NCI-H2196 (cell line): ENCODE measurements around the gene SNX5.

Experiments used
- DNase-seq: peaks from one replicate; lab custom pipeline; 2025; ENCODE audit not compliant: unreplicated experiment; lab: John Stamatoyannopoulos, UW

SNX5 gene

DNA sequence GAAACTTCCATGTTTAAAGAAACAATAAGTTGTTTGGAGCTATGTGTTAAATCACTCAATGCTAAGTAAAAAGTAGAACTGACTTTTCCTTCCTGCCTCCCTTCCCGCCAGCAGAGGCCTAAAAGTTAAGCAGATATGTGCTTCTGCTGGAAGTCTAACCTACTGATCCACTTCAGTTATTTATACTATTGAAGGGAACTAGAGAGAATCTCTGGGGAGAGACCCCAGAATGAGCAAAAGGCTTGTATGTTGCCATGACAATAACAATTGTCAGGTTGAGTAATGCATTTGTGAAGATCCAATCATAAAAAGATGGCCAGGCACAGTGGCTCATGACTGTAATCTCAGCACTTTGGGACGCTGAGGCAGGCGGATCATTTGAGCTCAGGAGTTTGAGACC is 25.0 kb upstream of the SNX5 start:
- DNase-seq, result no peak

DNA sequence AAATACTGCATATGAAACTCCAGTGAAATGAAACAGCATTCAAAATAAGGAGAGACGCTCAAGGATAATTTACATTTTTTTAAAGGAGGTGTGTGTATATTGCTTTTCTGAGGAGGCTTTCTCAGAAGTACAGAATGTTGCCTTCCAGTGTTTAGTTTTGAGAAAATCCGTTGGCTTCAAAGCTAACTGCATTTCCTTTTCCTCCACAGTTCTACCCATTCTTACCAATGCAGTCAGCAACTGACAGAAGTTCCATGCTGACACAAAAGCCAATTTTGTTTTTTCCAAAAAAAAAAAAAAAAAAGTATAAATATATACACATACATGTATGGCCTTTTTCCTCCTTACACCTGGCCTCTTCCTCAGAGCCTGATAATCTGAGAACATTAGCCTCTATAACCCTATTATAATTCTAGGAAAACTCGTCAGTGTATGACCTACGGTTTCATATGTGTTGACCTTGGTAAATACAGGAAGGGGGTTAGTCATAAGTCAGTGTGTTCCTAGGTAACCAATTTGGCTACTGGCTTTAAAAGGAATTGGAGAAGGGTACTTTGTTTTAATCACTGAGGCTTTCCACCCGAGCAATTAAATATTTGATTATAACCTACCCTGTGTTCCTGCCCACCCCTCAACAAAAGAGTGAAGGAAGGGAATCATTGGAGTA is 24.4 kb upstream of the SNX5 start:
- DNase-seq, result peak; percentile 50

DNA sequence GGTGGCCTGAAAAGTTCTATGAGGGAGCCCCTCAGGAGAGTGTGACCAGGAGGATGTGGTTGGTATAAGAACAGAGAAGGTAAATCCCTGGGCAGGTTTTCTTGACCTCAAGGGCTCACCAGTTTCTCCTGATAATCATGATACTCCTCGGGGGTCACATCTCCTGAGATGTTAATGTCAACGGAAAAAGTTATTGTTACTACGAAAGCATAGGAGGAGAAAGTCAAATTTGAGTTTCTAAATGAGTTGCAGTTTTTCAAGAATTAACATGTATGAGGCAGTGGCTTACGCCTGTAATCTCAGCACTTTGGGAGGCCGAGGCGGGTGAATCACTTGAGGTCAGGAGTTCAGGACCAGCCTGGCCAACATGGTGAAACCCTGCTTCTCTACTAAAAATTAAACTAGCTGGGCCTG is 23.6 kb upstream of the SNX5 start:
- DNase-seq, result no peak

DNA sequence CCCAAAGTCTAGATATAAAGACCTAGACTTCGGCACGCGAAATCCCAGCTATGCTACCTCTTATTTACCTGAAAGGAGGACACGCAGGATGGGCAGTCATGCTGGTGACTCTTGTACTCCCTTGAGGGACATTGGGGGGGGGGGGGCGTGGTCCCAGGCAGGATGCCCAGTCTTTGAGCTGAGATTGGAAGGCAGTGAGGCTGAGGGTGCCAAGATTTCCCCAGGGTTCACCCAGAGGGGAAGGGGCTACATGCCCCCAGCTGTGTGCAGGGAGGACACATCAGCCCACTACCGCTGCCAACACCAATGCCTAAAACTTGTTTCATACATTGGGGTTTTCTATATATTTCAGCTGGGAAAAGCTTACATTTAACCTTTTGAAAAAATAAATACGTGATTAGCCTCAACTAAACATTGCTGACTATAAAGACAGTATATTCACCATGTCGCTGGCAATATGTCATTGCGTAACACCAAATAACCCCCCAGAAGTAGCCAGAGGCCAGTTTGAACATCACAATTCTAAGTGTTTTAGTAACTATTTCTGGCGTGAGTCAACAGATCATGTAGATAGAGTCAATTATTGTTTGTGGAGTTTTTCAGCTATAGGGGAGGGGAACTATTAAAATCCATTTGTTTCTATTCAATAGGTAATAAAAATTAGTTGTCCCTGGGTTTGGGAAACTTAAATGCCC is 21.8 kb upstream of the SNX5 start:
- no peak for DNase-seq

DNA sequence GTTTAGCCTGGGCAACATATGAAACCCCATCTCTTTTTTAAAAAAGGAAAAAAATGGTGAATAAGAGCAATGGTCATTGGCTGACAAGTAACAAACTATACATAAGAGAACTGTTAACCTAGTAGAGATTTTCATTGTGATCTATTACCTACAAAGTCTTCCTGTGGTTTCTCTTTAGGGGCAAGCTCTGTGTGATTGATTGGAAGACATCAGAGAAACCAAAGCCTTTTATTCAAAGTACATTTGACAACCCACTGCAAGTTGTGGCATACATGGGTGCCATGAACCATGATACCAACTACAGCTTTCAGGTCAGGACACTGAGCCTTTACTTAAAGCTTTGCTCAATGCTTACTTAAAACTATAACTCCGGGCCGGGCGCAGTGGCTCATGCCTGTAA is 19.4 kb upstream of the SNX5 start:
- DNase-seq, result no peak

DNA sequence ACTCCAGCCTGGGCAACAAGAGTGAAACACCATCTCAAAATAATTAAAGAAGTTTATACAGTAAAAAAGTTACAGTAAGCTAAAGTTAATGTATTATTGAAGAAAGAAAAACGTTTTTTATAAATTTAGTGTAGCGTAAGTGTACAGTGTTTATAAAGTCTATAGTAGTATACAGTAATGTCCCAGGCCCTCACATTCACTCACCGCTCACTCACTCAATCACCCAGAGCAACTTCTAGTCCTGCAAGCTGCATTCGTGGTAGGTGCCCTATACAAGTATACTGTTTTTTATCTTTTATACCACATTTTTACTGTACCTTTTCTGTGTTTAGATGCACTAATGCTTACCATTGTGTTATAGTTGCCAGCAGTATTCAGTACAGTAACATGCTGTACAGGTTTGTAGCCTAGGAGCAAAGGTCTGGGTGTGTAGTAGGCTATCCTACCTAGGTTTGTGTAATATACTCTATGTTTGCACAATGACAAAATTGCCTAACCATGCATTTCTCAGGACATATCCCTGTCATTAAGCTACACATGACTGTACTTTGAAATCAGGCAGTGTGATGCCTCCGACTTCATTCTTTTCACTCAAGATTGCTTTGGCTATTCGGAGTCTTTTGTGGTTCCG is 16.9 kb upstream of the SNX5 start:
- DNase-seq, result no peak

DNA sequence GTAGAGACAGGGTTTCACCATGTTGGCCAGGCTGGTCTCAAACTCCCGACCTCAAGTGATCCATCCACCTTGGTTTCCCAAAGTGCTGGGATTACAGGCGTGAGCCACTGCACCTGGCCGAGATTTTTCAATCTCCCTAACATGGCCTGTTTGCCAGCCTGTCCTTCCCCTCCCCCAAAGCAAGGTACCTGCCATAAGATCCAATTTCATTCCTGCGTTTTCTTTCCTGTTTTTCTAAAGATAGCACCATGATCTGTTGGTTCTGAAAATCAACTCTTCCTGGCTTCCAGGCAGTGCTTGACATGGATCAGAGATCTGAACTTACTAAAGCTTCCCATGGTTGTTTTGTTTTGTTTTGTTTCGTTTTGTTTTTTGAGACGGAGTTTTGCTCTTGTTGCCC is 7.7 kb upstream of the SNX5 start:
- no peak for DNase-seq

DNA sequence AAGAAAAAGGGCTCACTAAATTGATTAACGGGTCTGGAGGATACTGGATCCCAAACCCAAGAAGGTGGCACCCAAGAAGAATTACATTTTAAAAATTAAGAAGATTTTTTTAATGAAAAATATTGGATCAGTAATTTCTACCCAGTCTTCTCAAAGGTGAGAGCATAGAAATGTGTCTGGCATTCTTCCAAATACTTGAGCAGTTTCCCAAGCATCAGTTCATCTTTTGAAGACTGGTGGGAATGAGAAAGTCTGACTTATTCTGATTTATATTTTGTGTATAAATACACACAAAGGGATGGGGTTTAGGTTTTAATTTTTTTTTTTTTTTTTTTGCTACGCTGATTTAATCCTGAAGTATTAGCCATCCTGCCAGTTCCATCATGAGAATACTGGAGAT is 3.5 kb upstream of the SNX5 start:
- DNase-seq, result no peak

DNA sequence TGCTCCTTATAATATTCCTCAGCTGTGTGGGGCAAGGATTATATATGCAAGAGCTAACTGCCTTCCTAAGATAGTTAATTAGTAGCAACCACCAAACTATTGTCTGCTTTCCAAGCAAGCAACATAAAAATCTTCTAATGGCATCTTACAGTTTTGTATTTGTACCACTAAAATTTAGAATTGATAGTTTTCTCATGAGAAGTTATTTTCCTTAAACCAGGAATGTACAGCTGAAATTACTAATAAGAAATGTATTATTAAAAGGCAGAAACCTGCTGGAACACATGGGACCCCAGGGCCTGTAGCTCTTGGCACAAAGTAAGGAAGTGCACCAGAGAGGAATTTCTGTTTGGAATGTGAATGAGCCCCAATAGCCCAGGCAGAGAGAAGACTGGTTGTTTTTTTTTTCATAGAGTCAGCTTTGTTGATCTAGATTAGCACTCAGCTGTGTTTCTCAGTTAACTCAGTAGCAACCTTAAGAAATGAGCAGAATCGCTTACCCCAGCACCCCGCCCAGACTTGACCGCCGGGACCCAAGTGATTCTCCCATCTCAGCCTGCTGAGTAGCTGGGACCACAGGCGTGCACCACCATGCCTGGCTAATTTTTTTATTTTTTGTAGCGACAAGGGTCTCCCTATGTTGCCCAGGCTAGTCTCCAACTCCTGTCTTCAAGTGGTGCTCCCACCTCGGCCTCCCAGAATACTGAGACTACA is 2.9 kb upstream of the SNX5 start:
- no peak for DNase-seq

DNA sequence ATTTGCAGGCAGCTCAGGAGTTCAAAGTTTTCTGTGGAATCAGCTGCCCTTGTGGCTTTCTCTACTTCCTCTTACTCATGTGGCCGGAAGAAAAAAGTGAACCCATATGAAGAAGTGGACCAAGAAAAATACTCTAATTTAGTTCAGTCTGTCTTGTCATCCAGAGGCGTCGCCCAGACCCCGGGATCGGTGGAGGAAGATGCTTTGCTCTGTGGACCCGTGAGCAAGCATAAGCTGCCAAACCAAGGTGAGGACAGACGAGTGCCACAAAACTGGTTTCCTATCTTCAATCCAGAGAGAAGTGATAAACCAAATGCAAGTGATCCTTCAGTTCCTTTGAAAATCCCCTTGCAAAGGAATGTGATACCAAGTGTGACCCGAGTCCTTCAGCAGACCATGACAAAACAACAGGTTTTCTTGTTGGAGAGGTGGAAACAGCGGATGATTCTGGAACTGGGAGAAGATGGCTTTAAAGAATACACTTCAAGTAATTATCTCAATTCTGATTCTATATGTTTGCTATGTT is 1.4 kb upstream of the SNX5 start:
- DNase-seq, result no peak

DNA sequence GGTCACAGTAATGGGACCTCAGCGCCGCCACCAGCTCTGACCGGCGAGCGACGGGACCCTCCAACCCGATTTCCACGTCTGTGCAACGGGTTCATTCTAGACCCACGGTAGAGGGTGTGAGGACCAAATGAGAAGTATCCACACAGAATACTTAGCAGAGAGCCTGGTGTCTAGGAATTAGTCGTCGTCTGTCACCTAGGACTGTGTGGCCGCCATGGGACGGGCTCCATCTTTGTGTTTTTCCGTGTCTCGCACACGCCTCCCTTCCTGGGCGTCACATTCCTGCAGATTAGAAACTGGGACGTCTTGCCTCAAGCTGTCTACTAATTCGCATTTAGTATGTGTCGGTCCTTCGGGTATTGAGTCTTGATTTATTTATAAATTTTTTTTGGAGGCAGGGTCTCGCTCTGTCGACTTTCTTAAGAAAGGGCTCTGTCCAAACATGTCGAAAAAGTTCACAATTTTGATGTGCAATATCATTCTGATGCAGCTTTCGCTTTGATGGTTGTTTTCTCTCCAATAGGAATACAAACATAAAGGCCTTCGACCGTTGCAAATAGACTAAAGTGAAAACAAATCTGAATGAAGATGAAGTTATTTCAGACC is 787 bp upstream of the SNX5 start:
- no peak for DNase-seq

DNA sequence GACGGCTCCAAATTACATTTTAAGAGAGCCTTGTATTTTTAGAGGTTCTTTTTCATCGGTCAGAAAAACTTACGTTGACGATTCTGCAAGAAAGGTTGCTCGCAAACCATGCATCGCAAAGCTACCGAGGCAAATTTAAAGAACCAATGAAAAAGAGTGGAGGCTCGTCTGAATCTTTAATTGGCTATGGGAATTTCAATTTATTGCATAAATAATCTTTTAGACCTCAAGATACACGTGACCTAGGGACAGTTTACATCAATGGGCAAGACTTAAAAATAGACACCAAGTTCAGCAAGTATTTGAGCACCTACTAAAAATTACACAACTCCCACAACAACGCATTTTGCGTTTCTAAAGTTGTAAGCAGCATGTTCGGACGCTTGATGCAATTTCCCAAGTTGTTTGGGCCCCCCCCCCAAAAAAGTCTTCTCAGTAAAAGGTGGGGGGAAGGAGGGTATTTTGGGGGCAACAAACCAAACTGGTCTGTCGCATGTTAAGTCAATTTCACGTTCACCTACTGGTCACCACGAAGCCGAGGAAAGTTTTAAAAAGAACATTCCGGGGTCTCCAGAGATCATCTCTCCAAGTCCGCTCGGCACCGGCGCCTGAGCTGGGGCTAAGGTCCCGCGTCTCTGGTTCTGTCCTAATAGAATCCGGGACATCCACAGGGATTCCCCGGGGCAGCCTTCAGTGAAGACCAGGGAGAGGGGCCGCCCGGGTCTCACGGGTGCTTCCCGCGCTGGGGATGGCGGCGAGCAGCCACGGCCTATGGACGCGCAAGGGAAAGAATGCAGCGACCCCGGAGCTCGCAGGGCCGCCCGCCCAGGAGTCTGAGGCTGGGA is 851 bp downstream of the SNX5 start:
- DNase-seq, result no peak

DNA sequence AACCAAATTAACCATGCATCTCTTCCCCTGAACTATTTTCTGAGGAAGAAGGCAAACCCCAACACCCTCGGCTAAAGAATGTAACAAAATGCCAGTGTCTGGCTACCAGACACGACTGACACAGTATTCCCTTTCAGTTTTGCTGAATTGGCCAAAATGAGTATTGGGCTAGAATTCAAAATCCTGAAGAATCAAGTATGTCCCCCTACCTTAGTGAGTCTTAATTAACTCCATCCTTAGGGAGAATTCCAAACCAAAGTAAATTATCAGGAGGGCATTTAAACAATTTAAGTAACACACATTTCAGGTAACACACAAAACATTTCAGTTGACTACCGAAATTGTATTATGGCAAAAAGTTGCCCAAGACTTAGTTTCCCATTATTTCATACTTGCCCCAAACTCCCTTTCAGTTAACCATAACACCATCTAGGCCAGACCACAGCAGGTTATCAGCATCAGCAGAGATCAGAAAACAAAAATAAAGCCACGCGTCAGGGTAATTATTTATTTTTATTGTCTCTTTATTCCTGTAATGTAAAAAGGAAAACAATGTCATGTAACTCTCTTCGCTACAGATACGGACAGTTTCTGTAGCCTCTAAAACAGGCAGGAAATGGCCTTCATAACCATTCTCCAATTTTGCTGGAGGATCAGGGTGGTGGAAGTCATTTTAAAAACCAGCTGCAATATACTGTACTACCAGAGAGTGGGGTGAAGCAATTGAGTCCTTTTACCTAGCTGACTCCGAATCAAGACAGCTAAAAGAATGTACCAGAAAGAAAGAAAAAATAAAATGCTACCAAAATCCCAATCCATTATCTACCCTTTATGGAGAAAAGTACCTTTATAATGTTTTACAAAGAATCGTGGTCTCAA is 1.9 kb downstream of the SNX5 start:
- no peak for DNase-seq

DNA sequence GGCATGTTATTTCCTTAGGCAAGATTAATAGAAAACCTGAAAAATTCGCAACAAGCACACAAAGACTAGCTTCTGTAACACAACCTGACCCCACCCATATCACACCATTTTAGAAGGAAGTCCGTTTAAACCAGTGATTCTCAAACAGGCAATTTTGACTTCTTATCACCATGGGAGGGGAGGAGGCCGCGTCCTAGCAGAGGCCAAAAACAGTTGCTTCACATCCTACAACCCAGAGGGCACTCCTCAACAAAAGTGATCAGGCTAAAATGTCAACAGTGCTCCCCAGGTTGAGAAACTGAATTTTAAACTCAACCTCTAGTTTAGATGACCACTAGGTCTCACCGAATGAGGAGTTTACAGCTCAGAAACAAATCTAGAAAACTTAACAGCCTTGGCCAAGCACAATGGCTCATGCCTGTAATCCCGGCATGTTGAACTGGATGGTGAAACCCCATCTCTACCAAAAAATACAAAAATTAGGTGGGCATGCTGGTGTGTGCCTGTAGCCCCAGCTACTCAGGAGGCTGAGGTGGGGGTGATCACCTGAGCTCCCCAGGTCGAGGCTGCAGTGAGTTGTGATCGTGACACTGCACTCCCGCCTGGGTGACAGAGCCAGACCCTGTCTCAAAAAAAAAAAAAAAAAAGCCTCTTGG is 3.4 kb downstream of the SNX5 start:
- no peak for DNase-seq

DNA sequence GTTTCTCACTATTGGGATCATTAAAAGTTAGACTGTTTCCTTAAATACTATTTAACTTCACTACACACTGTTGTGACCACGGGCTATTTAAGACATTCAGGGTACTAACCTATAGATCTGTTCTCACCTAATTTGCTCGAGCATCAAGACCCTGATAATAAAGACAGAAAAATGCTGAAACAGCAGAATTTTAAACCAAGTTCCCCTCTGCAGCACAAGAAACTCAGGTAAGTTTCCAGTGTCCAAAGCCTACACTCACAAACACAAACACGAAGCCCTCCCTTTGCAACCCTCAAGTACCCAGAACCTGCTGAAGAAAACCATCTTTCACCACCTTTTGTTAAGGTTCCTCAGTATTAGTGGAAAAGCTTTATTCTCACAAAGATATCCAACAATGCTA is 4.0 kb downstream of the SNX5 start:
- DNase-seq, result no peak

DNA sequence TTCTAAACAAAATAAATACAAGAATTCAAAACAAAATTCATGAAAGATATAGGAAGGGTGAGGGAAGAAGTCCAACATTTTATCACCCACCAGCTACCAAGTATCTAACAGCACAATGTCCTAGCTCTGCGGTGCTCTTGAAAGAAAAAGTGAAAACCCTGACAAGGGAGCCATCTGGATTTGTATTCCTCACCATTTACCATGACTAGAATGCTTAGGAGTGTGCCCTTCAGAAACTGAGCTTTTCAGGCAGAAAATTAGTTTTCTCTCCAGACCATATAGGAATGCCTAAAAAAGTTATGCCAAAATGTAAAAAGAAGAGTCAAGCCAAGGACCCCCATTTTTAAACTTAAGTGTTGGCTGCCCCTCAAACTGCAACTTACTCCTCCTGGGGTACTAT is 4.5 kb downstream of the SNX5 start:
- no peak for DNase-seq

DNA sequence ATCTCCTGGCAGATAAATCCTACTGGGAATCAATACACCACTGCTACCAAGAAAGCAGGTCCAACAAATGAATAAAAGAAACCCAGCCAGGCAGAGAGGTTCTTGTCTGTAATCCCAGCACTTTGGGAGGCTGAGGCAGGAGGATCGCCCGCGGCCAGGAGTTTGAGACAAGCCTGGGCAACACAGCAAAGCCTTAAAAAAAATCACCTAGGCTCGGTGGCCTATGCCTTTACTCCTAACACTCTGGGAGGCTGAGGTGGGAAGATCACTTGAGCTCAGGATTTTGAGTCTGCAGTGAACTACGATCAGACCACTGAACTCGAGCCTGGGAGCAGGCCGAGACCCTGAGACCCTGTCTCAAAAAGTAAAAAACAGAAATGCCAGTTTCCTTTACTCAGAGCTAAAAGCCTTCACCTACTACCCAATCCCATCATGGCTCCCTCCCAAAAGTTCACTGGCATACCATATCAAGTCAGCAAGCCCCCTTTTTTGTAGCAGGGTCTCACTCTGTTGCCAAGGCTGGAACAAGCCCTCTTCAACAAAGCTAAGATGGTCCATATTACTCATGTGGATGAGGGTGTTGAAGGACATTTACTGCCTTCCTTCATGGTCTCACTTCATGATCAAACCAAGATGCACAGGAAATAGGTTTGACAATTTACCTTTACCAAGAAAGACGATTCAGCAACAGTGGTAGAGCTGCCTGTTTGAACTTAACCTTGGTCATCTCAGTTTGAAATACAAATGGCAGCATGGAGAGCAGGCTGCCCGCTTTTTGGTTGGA is 5.3 kb downstream of the SNX5 start:
- DNase-seq, result no peak

DNA sequence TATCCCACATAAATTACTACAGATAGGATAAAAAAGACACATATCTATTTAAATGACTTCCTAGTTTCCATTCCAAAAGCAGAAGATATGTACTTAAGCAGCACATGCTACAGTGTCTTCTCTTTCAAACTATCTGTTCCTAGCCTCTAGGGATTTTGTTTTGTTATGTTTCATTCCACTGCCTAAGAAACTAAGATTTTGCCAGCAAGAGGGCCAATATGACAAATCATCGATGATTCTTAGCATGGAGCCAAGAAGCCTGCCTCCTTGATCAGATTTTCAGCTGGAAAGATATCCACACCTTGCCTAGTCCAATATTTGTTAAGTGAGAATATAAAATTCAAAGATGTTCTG is 7.0 kb downstream of the SNX5 start:
- no peak for DNase-seq
